ENCODE data around the gene ETV3L. TPM values are rescaled to one million over a fixed set of nuclear protein-coding genes. Genes with fewer than 3 reads are reported as not detected.
"Not testable (repeated sequence)": the region's sequence is repeated elsewhere in the genome, so short reads cannot be mapped to it uniquely, and the experiment has no call there.

The ETV3L gene
- total RNA-seq, 1 experiment from 2014 or later, result not detected

GRCh38 chr1:157110003-157110402 is 10.4 kb upstream of the ETV3L start:
- no peak for DNase-seq (ENCODE audit: low read depth)
- in situ Hi-C loops (cut with HindIII; ENCODE audit: low pct_unique_long_range_greater_than_20kb, low sequenced_read_pairs), result no loop called here

DNA sequence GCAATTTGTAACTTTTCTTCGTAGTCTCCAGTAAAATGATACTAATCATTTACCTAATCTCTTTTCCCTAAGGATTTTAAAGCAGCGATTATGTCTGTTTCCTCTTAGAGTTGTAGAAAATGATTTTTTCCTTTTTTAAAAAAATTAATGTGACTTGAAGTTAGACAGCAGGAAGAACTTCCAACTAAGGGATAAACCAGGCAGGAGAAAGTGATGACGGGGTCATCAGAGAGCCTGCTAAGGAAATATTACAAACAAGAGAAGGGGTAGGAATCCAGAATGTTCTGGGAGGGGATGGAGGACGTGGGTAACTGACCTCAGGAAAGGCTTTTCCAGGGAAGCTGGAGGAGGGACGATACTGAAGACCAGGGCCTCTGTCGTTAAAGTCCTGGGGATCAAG is 8.8 kb upstream of the ETV3L start:
- DNase-seq (ENCODE audit: low read depth), result no peak
- in situ Hi-C loops (cut with HindIII; ENCODE audit: low pct_unique_long_range_greater_than_20kb, low sequenced_read_pairs), result no loop called here

- no peak for DNase-seq (ENCODE audit: low read depth)
- in situ Hi-C loops (cut with HindIII; ENCODE audit: low pct_unique_long_range_greater_than_20kb, low sequenced_read_pairs), result no loop called here
Observed at GRCh38 chr1:157107702-157108101, 8.1 kb upstream of the ETV3L start.

DNA sequence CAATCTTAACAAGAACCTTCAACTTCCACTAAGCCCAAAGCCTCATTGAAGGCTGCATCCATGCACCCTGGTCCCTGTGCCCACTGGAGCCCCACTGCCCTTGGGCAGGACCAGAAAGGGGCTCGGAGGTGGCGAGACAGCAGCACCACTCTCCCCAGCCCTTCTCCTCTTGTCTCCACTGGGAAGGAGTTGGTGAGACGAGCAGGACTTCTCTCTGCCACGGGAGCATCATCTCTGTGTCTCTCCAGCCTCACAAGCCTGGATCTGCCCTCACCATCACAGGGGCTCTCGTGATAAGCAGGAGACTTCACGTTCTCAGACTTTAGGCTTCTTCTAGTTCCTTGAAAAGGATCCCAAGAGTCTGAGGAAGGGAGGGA is 7.2 kb upstream of the ETV3L start:
- no peak for DNase-seq (ENCODE audit: low read depth)
- in situ Hi-C loops (cut with HindIII; ENCODE audit: low pct_unique_long_range_greater_than_20kb, low sequenced_read_pairs), result no loop called here

GRCh38 chr1:157105988-157106812 is 6.6 kb upstream of the ETV3L start:
- peak; percentile 30 for DNase-seq (ENCODE audit: low read depth)
- in situ Hi-C loops (cut with HindIII; ENCODE audit: low pct_unique_long_range_greater_than_20kb, low sequenced_read_pairs), result no loop called here

- in situ Hi-C loops (cut with HindIII; ENCODE audit: low pct_unique_long_range_greater_than_20kb, low sequenced_read_pairs), result no loop called here
- no peak for DNase-seq (ENCODE audit: low read depth)
Observed at GRCh38 chr1:157105298-157105987, 5.8 kb upstream of the ETV3L start.

GRCh38 chr1:157104598-157105293 is 5.1 kb upstream of the ETV3L start:
- in situ Hi-C loops (cut with HindIII; ENCODE audit: low pct_unique_long_range_greater_than_20kb, low sequenced_read_pairs), result no loop called here
- peak; percentile 19 for DNase-seq (ENCODE audit: low read depth)

DNA sequence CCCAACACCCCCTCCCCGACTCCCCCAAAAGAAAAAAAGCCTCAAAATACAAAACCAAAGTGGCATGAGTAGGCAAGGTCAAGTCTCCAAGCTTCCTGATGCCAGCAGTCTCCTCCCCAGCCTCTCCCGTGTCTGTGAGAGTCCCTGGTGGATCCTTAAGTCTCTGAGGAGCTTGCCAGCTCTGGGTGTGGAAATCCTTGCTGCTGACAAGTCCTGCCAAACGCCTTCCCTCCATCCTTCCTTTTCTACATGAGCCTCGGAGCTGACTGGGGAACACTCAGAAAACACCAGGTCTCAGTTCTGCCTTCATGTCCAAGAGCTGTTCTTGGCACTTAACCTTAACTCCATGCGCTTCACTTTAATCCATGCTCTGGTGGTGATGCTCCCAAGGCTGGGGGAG is 3.7 kb upstream of the ETV3L start:
- no peak for DNase-seq (ENCODE audit: low read depth)
- in situ Hi-C loops (cut with HindIII; ENCODE audit: low pct_unique_long_range_greater_than_20kb, low sequenced_read_pairs), result no loop called here

DNA sequence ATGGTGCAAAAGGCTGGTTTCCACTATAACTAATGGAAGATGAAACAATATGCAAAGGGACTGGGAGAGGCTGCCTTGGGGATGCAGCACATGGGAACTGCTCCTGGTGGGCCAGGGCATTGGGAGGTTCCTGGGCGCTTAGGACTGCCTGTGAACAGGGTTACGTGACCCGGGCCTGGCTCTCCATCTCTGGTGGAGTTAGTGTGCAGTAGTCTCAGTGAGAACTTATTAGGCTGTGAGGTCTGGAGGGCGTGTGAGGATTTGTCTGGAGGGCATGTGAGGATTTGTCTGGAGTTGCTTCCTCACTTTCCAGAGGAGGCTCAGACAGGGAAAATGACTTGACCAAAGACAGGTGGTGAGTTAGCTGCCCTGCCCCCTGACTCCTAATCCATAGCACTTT is 1.5 kb upstream of the ETV3L start:
- in situ Hi-C loops (cut with HindIII; ENCODE audit: low pct_unique_long_range_greater_than_20kb, low sequenced_read_pairs), result no loop called here
- DNase-seq (ENCODE audit: low read depth), result no peak

- in situ Hi-C loops (cut with HindIII; ENCODE audit: low pct_unique_long_range_greater_than_20kb, low sequenced_read_pairs); DNase-seq (ENCODE audit: low read depth): not testable (repeated sequence)
Observed at GRCh38 chr1:157098987-157099632, 498 bp downstream of the ETV3L start.

DNA sequence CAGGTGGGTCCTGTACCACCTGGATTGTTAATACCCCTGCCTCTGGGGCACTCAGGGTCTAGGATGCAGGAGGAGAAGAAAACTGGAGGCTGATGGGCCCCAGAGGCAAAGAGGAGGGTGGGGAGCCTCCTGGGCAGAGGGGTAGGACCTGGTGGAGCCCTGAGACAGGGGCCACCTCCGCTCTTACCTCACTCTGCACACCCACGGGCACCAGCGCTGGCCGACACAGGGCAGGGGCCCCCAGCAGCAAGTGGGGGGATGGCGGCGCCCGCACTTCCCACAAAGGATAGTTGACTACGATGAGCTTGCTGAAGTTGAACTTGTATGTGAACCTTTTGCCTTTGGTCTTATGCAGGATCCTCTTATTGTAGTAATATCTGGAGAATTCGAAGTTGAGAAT is 1.1 kb downstream of the ETV3L start:
- no peak for DNase-seq (ENCODE audit: low read depth)
- in situ Hi-C loops (cut with HindIII; ENCODE audit: low pct_unique_long_range_greater_than_20kb, low sequenced_read_pairs), result no loop called here

GRCh38 chr1:157097692-157098091 is 1.9 kb downstream of the ETV3L start:
- DNase-seq (ENCODE audit: low read depth), result no peak
- in situ Hi-C loops (cut with HindIII; ENCODE audit: low pct_unique_long_range_greater_than_20kb, low sequenced_read_pairs), result no loop called here

- no peak for DNase-seq (ENCODE audit: low read depth)
- in situ Hi-C loops (cut with HindIII; ENCODE audit: low pct_unique_long_range_greater_than_20kb, low sequenced_read_pairs), result no loop called here
Observed at GRCh38 chr1:157096881-157097280, 2.7 kb downstream of the ETV3L start.

- in situ Hi-C loops (cut with HindIII; ENCODE audit: low pct_unique_long_range_greater_than_20kb, low sequenced_read_pairs), result no loop called here
Observed at GRCh38 chr1:157095551-157095950, 4.1 kb downstream of the ETV3L start.

DNA sequence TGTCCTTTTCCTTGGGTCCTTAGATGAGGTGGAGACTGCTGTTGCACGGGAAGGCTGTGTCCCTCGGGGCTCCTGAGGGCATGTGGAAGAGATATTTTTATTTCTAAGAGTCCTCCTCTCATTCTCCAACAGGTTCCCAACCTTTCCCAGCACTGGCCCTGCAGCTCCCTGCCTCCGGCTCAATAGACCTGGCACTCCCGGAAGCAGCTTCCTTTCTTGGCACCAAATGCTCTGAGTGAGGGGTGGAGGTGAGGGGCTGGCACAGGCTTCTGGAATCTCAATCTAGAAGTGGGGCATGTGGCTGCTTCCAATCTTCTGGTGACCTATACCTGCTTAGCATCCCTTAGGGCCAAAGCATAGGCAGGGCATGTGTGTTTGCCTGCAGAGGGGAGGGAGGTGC is 4.5 kb downstream of the ETV3L start:
- in situ Hi-C loops (cut with HindIII; ENCODE audit: low pct_unique_long_range_greater_than_20kb, low sequenced_read_pairs), result no loop called here
- no peak for DNase-seq (ENCODE audit: low read depth)

More at GRCh38 chr1:157095551-157095950, 4.1 kb downstream of the ETV3L start:
- DNase-seq (ENCODE audit: low read depth), result no peak

DNA sequence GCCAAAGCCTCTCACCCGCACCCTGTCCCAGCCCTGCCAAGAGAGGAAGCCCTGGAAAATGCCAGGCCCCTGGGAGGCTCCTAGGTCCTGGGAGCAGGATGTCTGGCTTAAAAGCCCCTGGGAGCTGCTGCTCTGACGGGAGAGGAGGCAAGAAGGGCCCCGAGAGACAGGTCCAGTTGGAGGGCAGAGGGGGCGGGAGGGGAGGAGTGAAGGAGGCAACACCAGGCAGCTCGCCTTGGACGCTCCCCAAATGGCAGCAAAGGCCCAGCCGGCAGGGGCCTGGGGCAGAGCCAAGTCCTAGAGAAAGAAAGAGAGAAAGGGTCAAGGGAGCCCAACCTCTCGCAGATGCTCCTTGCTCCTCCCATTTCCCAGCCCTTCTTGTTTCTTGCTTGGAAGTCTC is 6.8 kb downstream of the ETV3L start:
- in situ Hi-C loops (cut with HindIII; ENCODE audit: low pct_unique_long_range_greater_than_20kb, low sequenced_read_pairs), result no loop called here
- DNase-seq (ENCODE audit: low read depth), result no peak

DNA sequence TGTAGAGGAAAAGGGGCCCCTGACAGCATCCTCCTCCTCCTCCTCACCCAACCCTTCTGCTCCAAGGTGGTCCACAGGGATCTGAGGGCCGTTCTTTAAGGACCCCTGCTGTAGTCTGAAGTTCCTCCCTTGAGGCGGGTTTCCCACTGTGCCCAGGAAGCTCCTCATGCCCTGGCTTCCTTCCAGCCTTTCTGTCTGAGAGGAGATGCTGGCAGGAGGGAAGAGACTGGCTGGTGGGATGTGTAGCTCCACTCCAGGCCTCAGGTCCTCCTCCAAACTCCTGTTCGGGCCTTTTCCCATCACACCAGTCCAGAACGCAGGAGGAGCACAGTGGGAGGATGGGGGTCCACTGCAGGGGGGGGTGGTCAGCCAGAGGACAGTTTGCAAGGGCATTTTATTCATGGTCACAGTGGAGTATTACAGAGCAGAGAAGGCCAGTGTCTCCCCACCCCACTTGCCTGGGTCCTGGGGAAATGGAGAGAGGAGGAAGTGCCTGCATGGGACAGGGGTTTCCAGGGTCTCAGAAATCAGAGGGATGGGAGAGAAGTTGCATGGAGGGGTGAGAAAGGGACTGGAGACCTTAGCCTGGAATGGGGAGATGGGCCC is 7.8 kb downstream of the ETV3L start:
- DNase-seq (ENCODE audit: low read depth), result no peak
- in situ Hi-C loops (cut with HindIII; ENCODE audit: low pct_unique_long_range_greater_than_20kb, low sequenced_read_pairs), result no loop called here

GRCh38 chr1:157091186-157091585 is 8.4 kb downstream of the ETV3L start:
- no peak for DNase-seq (ENCODE audit: low read depth)
- in situ Hi-C loops (cut with HindIII; ENCODE audit: low pct_unique_long_range_greater_than_20kb, low sequenced_read_pairs), result no loop called here
